CD4-positive, alpha-beta T cell treated with Interleukin-21 for 1 hour (primary cell): Measurements from ENCODE around the gene SCN4B.

Source experiments
- DNase-seq: peaks from one replicate; pipeline ENCODE4 v3.0.0-alpha.2; 2020

The SCN4B gene

DNA sequence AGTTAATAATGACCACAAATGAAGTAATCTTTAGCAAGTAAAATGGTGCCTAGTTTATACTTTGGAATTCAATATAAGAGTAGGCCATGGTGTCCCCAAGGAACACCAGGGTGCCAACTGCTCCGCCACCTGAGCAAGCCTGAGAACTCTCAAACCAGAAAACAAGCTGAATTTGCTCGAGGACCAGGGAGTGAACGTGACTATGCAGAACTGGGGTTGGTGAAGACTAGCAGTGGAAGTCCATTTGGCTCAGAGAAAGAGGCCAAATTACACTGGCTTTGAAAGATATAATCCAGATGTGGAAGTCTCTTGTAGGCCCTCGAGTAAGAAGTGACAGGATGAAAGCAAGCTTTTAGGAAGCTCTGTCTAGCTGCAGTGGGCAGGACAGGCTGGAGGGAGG, 57.1 kb downstream of the SCN4B start:
- DNase-seq = no peak

DNA sequence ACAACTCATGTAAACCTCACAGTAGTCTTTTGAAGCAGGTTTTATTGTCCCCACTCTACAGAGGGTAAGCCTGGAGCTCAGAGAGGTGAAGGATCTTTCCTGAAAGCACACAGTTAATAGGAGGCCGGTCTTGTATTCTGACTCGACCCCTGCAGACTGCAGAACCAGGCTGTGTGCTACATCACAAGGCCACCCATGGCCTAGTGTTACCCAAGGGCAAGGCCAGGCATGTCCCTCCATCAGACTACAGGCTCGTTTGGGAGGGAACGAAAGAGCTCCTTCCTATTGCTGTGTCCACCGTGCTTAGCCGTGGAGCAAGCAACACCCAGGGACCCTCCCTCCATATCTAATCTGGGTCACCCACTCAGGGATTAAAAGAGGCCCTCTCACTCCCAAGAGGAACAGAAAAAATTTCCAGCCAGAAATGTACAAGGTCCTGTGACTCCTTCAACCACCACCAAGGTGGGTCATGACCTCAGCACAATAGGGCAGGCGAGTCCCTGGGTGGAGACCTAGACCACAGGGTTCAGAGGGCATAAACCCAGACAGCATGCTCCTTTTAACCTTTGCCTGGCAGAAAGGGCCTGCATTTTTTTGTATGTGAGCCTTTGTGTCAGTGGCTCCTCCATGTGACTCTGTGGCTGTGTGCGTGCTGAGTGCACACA, 59.6 kb downstream of the SCN4B start:
- no peak for DNase-seq

DNA sequence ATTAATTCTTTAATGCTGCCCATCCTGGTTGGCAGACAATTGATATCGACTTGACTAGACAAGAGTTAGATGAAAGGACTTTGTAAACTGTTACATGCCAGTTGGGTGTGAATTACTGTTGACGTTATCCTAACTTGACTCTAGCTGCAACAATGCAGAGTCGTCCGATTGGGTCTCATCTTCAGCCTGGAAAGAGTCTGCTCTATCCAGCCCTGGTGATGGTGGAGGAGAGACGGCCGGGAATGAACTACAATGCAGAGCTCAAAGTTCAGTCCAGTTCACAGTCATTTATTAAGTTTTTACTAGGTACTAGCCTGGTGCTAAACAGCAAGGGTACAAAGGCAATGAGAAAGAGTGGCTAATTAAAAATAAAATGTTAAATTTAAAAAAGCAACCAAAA, 60.9 kb downstream of the SCN4B start:
- DNase-seq = no peak

DNA sequence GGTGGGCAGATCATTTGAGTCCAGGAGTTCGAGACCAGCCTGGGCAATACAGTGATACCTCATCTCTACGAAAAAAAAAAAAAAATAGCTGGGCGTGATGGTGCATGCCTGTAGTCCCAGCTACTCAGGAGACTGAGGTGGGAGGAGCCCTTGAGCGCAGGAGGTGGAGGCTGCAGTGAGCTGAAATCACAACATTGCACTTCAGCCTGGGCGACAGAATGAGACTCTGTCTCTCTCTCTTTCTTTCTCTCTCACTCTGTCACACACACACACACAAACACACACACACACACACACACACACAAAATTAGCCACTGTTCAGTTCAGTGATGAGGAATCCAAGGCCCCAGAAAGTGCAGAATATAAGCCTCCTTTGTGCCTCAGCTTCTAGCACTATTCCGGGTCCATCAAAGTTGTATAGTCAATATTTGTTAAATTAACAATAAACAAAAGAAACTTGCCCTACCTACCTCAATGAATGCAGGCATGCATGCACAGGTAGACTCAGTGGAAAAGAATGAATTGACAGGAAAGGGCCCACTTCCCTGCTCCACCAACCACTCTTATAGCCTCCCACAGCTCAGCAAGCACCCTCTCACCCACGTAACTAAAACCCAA, 62.0 kb downstream of the SCN4B start:
- DNase-seq = no peak

DNA sequence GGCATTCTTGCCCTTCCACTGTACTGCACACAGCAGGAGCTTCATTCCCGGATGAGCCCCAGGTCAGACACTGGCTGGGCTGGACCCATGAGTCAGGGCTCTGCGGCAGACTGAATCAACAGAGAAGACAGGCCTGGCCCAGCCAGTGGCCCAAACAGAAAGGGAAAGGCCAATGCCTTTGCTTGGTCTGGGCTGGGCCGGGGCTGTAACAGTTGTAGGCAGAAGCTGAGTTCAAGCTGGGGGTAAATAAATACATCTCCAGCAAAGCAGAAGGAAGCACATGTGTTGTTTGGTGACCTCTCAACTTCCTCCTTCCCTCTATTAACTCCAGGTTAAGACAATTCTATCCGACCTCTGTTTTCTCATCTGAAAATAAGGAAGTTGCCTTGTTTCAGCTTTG, 64.1 kb downstream of the SCN4B start:
- DNase-seq = peak; percentile 7

DNA sequence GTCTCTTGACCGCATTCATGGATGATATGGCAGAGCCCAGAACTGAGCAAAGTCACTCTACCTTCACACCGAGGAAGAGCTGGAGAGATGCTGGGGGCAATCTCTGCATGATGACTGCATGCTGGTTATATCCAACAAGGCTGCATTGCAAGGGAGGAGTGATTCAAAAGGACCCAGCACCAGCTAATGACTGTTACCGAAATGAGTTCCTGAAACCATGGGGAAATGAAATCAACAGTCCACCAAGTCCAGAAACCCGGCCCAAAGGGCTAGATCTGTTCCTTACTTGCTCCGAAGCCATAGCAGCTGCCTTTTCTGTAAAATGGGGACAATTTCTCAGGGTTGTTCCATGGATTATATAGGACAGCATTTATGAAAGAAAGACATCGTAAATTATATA, 64.7 kb downstream of the SCN4B start:
- DNase-seq = no peak

DNA sequence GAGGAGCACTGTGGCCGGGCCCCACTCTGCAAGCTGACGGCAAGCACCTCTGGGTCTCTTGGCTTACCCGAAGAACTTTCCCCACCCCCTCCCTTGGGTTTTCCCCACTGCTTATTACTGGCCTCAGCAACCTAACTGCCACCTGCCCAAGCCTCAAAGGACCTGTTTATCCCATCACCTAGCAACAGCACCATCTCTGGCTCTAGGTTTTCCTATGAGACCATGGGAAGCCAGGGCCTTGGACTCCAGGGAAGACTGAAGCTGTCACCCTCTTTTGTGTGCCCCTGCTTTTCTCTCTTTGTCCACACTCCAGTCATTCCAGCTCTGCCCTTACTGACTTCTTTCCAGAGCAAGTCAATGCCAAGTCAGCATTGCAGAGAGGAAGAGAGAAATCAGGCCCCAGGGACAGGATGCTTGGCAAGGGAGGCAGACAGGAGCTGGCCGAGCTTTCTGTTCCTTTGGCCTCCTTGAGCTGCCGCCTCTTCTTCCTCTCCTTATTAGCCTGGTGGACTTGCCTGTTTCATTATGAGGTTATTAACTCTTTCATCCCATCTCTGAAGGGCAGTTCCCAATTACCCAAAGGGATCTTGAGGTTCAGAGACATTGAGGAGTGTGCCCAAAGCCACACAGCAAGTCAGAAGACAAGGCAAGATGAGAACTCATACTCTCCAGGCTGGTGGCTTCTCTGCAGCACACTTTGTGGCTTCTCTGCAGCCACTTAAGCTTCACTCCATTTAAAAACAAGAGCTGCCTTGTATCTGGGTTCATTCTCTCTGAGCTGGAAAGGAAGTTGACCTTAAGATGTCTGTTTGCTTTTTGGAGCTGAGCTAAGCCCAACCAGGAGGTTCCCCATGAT, 65.5 kb downstream of the SCN4B start, which contains the start of gene SMIM35:
TSS of gene SMIM35 (minus strand) at position 51 of the 856 bp plus-strand sequence. CDS start 206 bp downstream, outside the sequence.
- no peak for DNase-seq

DNA sequence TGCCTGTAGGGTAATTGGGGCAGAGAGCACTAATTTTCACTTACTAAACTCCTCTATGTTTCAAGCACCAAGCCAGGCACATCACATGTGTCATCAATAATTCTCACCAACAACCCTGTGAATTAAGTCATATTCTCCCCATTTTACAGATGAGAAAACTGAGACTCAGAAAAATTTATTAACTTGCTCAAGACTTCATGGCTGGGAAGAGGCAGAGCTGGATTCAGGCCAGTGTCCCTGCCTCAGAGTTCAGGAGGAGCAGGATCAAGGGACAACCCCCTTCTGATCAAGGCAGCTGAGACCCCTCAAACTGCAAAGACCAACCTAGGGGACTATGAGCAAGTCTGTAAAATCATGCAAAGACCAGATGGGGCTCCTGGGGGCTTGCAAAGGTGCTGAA, 68.0 kb downstream of the SCN4B start:
- no peak for DNase-seq

DNA sequence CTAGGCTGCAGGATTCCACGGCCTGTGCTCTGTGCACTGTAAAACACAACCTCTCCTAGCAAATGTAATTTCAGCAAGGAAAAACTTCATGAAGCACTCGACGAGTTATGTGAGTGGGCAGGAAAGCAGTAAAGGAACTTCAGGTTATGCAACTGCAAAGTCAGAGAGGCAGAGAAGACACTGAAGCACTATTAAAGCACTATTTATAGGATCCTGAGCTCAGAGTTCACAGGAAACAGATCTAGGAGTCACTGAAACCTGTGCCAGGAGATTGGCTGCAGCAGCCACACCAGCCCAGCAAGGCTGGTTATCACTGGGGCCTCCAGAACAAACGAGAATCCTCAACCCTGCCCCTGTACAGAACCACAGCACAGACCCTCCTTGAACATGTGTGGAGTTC, 68.4 kb downstream of the SCN4B start:
- DNase-seq = no peak
